IMR-90 (cell line): ENCODE results near the gene ARRB1.

Source experiments
- CEBPB ChIP-seq: IDR thresholded peaks from 2 replicates; pipeline ENCODE4 v1.6.1; 2012; ENCODE audit warnings: low read depth, low read length, improper control_type of control experiment
- CHD1 ChIP-seq: IDR thresholded peaks from 2 replicates; pipeline ENCODE4 v1.6.1; 2012; ENCODE audit warnings: low read depth, low read length, improper control_type of control experiment
- CTCF ChIP-seq: conservative IDR thresholded peaks from 2 replicates; pipeline ENCODE4 v1.5.1; 2012; ENCODE audit warnings: mild to moderate bottlenecking, low read depth, low read length, improper control_type of control experiment
- FOS ChIP-seq: fragments of 150-350 bp; IDR thresholded peaks from 2 replicates; pipeline ENCODE4 v1.6.1; 2016; ENCODE audit warnings: low read depth, low read length
- MAFK ChIP-seq: IDR thresholded peaks from 2 replicates; pipeline ENCODE4 v1.6.1; 2012; ENCODE audit warnings: low read depth, low read length, improper control_type of control experiment
- MXI1 ChIP-seq: IDR thresholded peaks from 2 replicates; pipeline ENCODE4 v1.6.1; 2012; ENCODE audit warnings: low read depth, mild to moderate bottlenecking, low read length, moderate library complexity, borderline replicate concordance
- POLR2A ChIP-seq: IDR thresholded peaks from 2 replicates; pipeline ENCODE4 v1.6.1; 2012; ENCODE audit warnings: mild to moderate bottlenecking, low read depth, low read length
- RAD21 ChIP-seq: IDR thresholded peaks from 2 replicates; pipeline ENCODE4 v1.6.1; 2012; ENCODE audit warnings: low read length, improper control_type of control experiment
- RCOR1 ChIP-seq: IDR thresholded peaks from 2 replicates; pipeline ENCODE4 v1.6.1; 2012; ENCODE audit warnings: mild to moderate bottlenecking, low read length, improper control_type of control experiment; ENCODE audit not compliant: insufficient replicate concordance
- RFX5 ChIP-seq: IDR thresholded peaks from 2 replicates; pipeline ENCODE4 v1.8.0; 2012; ENCODE audit warnings: low read depth, mild to moderate bottlenecking, low read length, moderate library complexity
- SMC3 ChIP-seq: fragments of 150-350 bp; IDR thresholded peaks from 2 replicates; pipeline ENCODE4 v1.6.1; 2016; ENCODE audit warnings: low read depth, mild to moderate bottlenecking, antibody characterized with exemption, low read length, moderate library complexity

GRCh38 chr11:75380245-75380644, 28.8 kb upstream of the ARRB1 start:
- no peak for TF ChIP-seq CTCF
- no peak for TF ChIP-seq POLR2A
- no peak for TF ChIP-seq MXI1
- no peak for TF ChIP-seq MAFK
- TF ChIP-seq SMC3 = no peak
- no peak for TF ChIP-seq RFX5
- TF ChIP-seq CEBPB = no peak
- TF ChIP-seq RAD21 = no peak
- TF ChIP-seq FOS = no peak
- no peak for TF ChIP-seq CHD1
- no peak for TF ChIP-seq RCOR1
